Heart right ventricle (tissue), 16 donors: Measurements from ENCODE around the gene RGS4. TPM values are rescaled to one million over a fixed set of nuclear protein-coding genes. Genes with fewer than 3 reads are reported as not detected.

Experiments used
- ATAC-seq, 8 donors: fragments of 200-7000 bp; cut with Tn5 transposase; one replicate each; pipeline ENCODE4 v1.9.1; 2020; ENCODE audit warnings: mild to moderate bottlenecking in 8 of 8, moderate library complexity in 8 of 8, moderate number of reproducible peaks in 1 of 8
- DNase-seq, 2 donors: peaks; one replicate each; pipeline ENCODE4 v3.0.0-alpha.2; 2020
- H3K27ac ChIP-seq, 10 donors: fragments of 200-600 bp; sonication (generic) in 2 of 10; one replicate each; pipeline versions ENCODE4 v1.5.0 to v1.8.0; 2020 to 2022; ENCODE audit warnings: mild to moderate bottlenecking in 3 of 10
- H3K27me3 ChIP-seq, 7 donors: fragments of 200-600 bp; one replicate each; pipeline ENCODE4 v1.8.0; 2021 to 2022; ENCODE audit warnings: mild to moderate bottlenecking in 2 of 7
- H3K36me3 ChIP-seq, 9 donors: fragments of 200-600 bp; sonication (generic) in 1 of 9; one replicate each; pipeline versions ENCODE4 v1.5.0 to v1.8.0; 2020 to 2022; ENCODE audit warnings: mild to moderate bottlenecking in 2 of 9
- H3K4me1 ChIP-seq, 9 donors: fragments of 200-600 bp; sonication (generic) in 1 of 9; one replicate each; pipeline versions ENCODE4 v1.5.0 to v1.8.0; 2020 to 2022; ENCODE audit warnings: mild to moderate bottlenecking in 4 of 9
- H3K4me3 ChIP-seq, 10 donors: fragments of 200-600 bp; sonication (generic) in 2 of 10; one replicate each; pipeline versions ENCODE4 v1.5.0 to v1.8.0; 2020 to 2022; ENCODE audit warnings: mild to moderate bottlenecking in 7 of 10, moderate library complexity in 2 of 10
- H3K9me3 ChIP-seq, 11 donors: fragments of 200-600 bp in 10 of 11; sonication (generic) in 2 of 11; one replicate each; pipeline versions ENCODE4 v1.5.0 to v1.8.0; 2013 to 2022; ENCODE audit warnings: mild to moderate bottlenecking in 2 of 11, control low read depth in 1 of 11, moderate library complexity in 1 of 11
- CTCF ChIP-seq, 9 donors: fragments of 200-600 bp; sonication (generic) in 2 of 9; IDR thresholded peaks; one replicate each; pipeline versions ENCODE4 v1.5.0 to v1.8.0; 2021 to 2022; ENCODE audit warnings: antibody characterized with exemption in 9 of 9, mild to moderate bottlenecking in 5 of 9, moderate library complexity in 1 of 9
- WGBS, 2 donors: extraction: QIAGEN DNeasy Blood & Tissue Kit; methylation state at CpG; one replicate each; pipeline ENCODE4 v1.1.7; 2013; ENCODE audit warnings: inconsistent platforms in 1 of 2; 5-methylcytosine and 5-hydroxymethylcytosine counted together
- intact Hi-C, 10 donors: fragments of 100-400 bp; cut with DNase I; formaldehyde crosslinking; loops; one replicate each; pipeline versions ENCODE4 v1.11.1 to v1.14.2; 2022
- polyA plus RNA-seq, 2 donors: library from polyadenylated mRNA; stranded (reverse); fragments of 200-250 nt; gene quantifications; one replicate each; pipeline ENCODE4 v1.2.3, GENCODE V29; 2013
- total RNA-seq, 10 donors: library from RNA; stranded (reverse); fragmentation: NEBNext Ultra II Directional in 3 of 10; extraction: Animal tissue kit (Norgen Biotek cat#: 25700) in 3 of 10; gene quantifications; one replicate each; pipeline versions ENCODE4 v1.2.1 to v1.2.4, GENCODE V29; 2021 to 2023
- donor health status: Arrhythmogenic right ventricular cardiomyopathy.
- donor health status: ischemic (EF 13 %, LVEDD 7.1; RV severe dilation, severe dysfunction).
- donor health status: healthy with polysubstance abuse.
- donor health status: DM: no; HTN: yes; CAD: no.
- donor health status: DM: no; HTN: no; CAD: no.
- donor health status: ischemic (EF 25% LVEDD 6.9; RV normal size, moderate dysfunction).
- donor health status: ischemic (EF 25% LVEDD 5.7; RV mildly dilated, moderate dysfunction).
- donor health status: healthy.
- donor health status: DM: yes; HTN: yes; CAD: no.
- donor health status: Ischemic cardiomyopathy.
- donor health status: ischemic (EF 35%, LVEDD 5.7; RV mildly dilated, moderate dysfunction).
- donor health status: nonischemic (EF 11% LVEDD 7.7; RV severe dilation, severe dysfunction).
- donor health status: DM: yes; HTN: yes; CAD: no.
- donor health status: PGD.
- donor health status: ischemic (EF 29% LVEDD 5.4; RV normal size, mild dysfunction).
- donor health status: nonischemic (EF 23%, LVEDD 6.1; RV moderate dilation, normal function).

Gene RGS4
- total and polyA plus RNA-seq, 12 donors = 0.72 to 7.6 (median 1.5) TPM

GRCh38 chr1:163094589-163094988 lies 25.4 kb downstream of the RGS4 start:
- no peak for DNase-seq
- 77 to 79% methylated on average over 2 of the region's 2 CpGs for WGBS, 2 donors
- no peaks in the 10 kb centered on the region for H3K9me3 ChIP-seq
- no peak overlapping the region for H3K4me3 ChIP-seq
- no peak overlapping the region for H3K27ac ChIP-seq
- no peak for TF ChIP-seq CTCF (IDR thresholded peaks at IDR 0.05)
- H3K27me3 ChIP-seq = no peaks in the 10 kb centered on the region
- no peaks in the 10 kb centered on the region for H3K36me3 ChIP-seq
- no peaks in the 10 kb centered on the region for H3K4me1 ChIP-seq
- ATAC-seq = no peak
- intact Hi-C loops = no loop called here

GRCh38 chr1:163095213-163095612 lies 26.1 kb downstream of the RGS4 start:
- 91 to 100% methylated on average over 1 of the region's 1 CpG for WGBS, 2 donors
- no peak overlapping the region for H3K4me3 ChIP-seq
- H3K27ac ChIP-seq = no peak overlapping the region
- H3K27me3 ChIP-seq = no peaks in the 10 kb centered on the region
- H3K9me3 ChIP-seq = no peaks in the 10 kb centered on the region
- H3K4me1 ChIP-seq = no peaks in the 10 kb centered on the region
- no peak for TF ChIP-seq CTCF (IDR thresholded peaks at IDR 0.05)
- ATAC-seq (no peak), DNase-seq (no peak)
- H3K36me3 ChIP-seq = no peaks in the 10 kb centered on the region
- intact Hi-C loops = no loop called here

- ATAC-seq = no peak
- 84 to 86% methylated on average over 1 of the region's 1 CpG for WGBS, 2 donors
- intact Hi-C loops = no loop called here
- DNase-seq = no peak
- no peak for TF ChIP-seq CTCF (IDR thresholded peaks at IDR 0.05)
- no peaks in the 10 kb centered on the region for H3K36me3 ChIP-seq
- peaks cover 0 to 10% (median 0%) of the 10 kb centered on the region in 9 donors for H3K4me1 ChIP-seq
- no peaks in the 10 kb centered on the region for H3K27me3 ChIP-seq
- no peak overlapping the region for H3K4me3 ChIP-seq
- H3K9me3 ChIP-seq = peaks cover 0 to 2% (median 0%) of the 10 kb centered on the region in 11 donors
- no peak overlapping the region for H3K27ac ChIP-seq
These were observed 33.4 kb downstream of the RGS4 start for GRCh38 chr1:163102590-163102989.

- peak overlapping the region in 3 of 10 donors; percentile 3 to 57 (median 52) for H3K27ac ChIP-seq
- intact Hi-C loops = no loop called here
- no peaks in the 10 kb centered on the region for H3K27me3 ChIP-seq
- no peak overlapping the region for H3K4me3 ChIP-seq
- peak in 3 of 8 donors; percentile 51 to 65 (median 53) for ATAC-seq
- H3K36me3 ChIP-seq = no peaks in the 10 kb centered on the region
- peaks cover 0 to 5% (median 0%) of the 10 kb centered on the region in 11 donors for H3K9me3 ChIP-seq
- 59 to 61% methylated on average over 4 of the region's 4 CpGs for WGBS, 2 donors
- H3K4me1 ChIP-seq = peaks cover 0 to 10% (median 0%) of the 10 kb centered on the region in 9 donors
- TF ChIP-seq CTCF (IDR thresholded peaks at IDR 0.05) = no peak
- DNase-seq = no peak
These were observed 35.4 kb downstream of the RGS4 start for GRCh38 chr1:163104385-163105099.
